ENCODE measurements around the gene SRMS. TPM values are rescaled to one million over a fixed set of nuclear protein-coding genes. Genes with fewer than 3 reads are reported as not detected.

Gene SRMS
- total RNA-seq, 1 experiment from 2014 or later: 0.22 TPM

- Histone ChIP-seq H3K4me2 (ENCODE audit: low read length) (peak overlapping the region; percentile 98), H3K9me2 (replicated peaks; ENCODE audit: low read length) (no peaks in the 10 kb centered on the region), H3K4me1 (ENCODE audit: insufficient read depth, low read length) (peaks cover 14% of the 10 kb centered on the region), H4K20me1 (ENCODE audit: low read length) (no peaks in the 10 kb centered on the region; the same call in 1 of the 2 replicates), H3K79me2 (ENCODE audit: low read length) (peaks cover 21% of the 10 kb centered on the region), H3K4me3 (ENCODE audit: low read length) (peak overlapping the region; percentile 84), H3K36me3 (ENCODE audit: low read depth, low read length) (peaks cover 43% of the 10 kb centered on the region), H3K27ac (ENCODE audit: low read length) (no peak overlapping the region), H3K9ac (ENCODE audit: low read length) (no peak overlapping the region), H3F3A (ENCODE audit: low read length, unreplicated experiment) (no peaks in the 10 kb centered on the region), H2AFZ (ENCODE audit: low read length) (no peak overlapping the region), H3K27me3 (ENCODE audit: low read length) (no peaks in the 10 kb centered on the region), H3K9me3 (ENCODE audit: low read length) (no peaks in the 10 kb centered on the region)
- no peak for DNase-seq
- ATAC-seq: no peak
- TF ChIP-seq CTCF (conservative IDR thresholded peaks at IDR 0.05; ENCODE audit: low read depth, low read length) (no peak), EZH2phosphoT487 (IDR thresholded peaks at IDR 0.05; ENCODE audit: borderline replicate concordance, low read length) (no peak), EZH2 (IDR thresholded peaks at IDR 0.05; ENCODE audit: low read length, unreplicated experiment) (no peak)
- intact Hi-C loops (cut with micrococcal nuclease): no loop called here
- ChIA-PET POLR2A (ENCODE audit: unreplicated experiment) (no interaction called here), CTCF (interaction anchor here (0.9 to 1.7 kb wide), 3 partner anchors 24 to 41 kb away, joined by 4 to 21 read pairs (median 4); partner anchors contain the start of genes PPDPF and PTK6)
- no TSS peak for BruUV-seq (replicated peaks)
Measured at GRCh38 chr20:63496596-63497120, 50.9 kb downstream of the SRMS start.

DNA sequence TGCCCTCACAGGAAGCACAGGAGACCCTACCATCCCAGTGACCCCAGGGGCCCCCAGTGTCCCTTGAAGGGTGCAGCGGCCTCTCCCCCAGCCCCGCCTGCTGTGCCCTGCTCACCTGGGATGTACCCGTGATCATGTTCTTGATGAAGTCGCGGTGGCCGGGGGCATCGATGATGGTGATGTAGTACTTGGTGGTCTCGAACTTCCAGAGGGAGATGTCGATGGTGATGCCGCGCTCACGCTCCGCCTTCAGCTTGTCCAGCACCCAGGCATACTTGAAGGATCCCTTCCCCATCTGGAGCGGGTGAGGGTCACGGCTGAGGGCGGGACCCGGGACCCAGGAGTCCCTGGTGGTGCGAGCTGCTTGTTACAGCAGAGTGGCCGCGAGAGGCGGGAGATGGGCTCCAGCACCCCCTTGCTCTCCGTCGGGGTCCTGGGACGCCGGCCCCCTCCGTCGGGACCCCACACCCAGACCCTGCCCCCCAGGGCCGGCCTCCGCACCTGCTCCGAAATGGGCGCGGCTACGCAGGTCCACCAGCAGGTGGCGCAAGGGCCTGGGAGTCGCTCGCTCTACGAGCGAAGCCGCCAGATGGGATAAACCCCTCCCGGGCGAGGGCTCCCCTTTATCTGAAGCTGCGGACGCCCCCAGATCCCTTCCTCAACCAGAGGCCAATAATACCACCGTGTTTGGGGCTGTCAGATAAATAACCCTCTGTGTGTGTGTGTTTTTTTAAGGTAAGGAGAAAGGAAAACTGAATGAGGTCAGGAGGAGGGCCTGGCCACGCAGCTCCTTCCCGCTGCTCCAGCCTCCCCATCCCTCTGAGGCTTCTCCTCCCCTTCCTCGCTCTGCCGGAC is 51.6 kb downstream of the SRMS start:
- Histone ChIP-seq H2AFZ (ENCODE audit: low read length) (no peak overlapping the region), H3K27ac (ENCODE audit: low read length) (no peak overlapping the region), H3F3A (ENCODE audit: low read length, unreplicated experiment) (no peaks in the 10 kb centered on the region), H3K4me1 (ENCODE audit: insufficient read depth, low read length) (peaks cover 14% of the 10 kb centered on the region), H3K4me2 (ENCODE audit: low read length) (peak overlapping the region; percentile 98), H3K4me3 (ENCODE audit: low read length) (no peak overlapping the region), H3K9me2 (replicated peaks; ENCODE audit: low read length) (no peaks in the 10 kb centered on the region), H3K36me3 (ENCODE audit: low read depth, low read length) (peaks cover 49% of the 10 kb centered on the region), H3K9ac (ENCODE audit: low read length) (no peak overlapping the region), H3K9me3 (ENCODE audit: low read length) (no peaks in the 10 kb centered on the region), H3K27me3 (ENCODE audit: low read length) (no peaks in the 10 kb centered on the region), H4K20me1 (ENCODE audit: low read length) (no peaks in the 10 kb centered on the region; the same call in 1 of the 2 replicates), H3K79me2 (ENCODE audit: low read length) (peaks cover 21% of the 10 kb centered on the region)
- ChIA-PET POLR2A (ENCODE audit: unreplicated experiment) (no interaction called here), CTCF (interaction anchor here (0.9 to 1.7 kb wide), 3 partner anchors 25 to 42 kb away, joined by 4 to 21 read pairs (median 4); partner anchors contain the start of genes PPDPF and PTK6)
- no TSS peak for BruUV-seq (replicated peaks)
- ATAC-seq (peak; percentile 15), DNase-seq (peak; percentile 51)
- intact Hi-C loops (cut with micrococcal nuclease): no loop called here
- no peak for TF ChIP-seq EZH2 (IDR thresholded peaks at IDR 0.05; ENCODE audit: low read length, unreplicated experiment)
- TF ChIP-seq CTCF (conservative IDR thresholded peaks at IDR 0.05; ENCODE audit: low read depth, low read length): peak; percentile 90

Data from PC-3 (cell line).